ENCODE data around the gene RBM46. TPM values are rescaled to one million over a fixed set of nuclear protein-coding genes. Genes with fewer than 3 reads are reported as not detected.

RBM46 gene
- total RNA-seq, 4 donors from 2014 or later, result not detected

DNA sequence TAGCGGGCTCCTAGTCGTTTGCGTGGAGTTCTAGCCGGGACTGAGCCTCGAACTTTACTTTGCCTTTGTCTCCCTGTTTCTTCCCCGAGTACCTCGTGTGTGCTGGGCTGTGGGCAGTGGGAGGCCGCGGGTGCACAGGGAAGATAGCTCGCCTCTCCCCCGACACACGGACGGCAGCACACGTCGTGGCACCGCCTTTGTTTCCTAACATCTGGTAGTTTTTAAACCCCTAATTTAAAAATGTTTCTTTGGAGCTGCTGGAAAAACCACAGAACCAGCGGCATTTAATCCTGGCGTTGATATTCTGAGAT, 866 bp downstream of the RBM46 start:
- DNase-seq, result no peak
- H3K36me3 ChIP-seq, result no peaks in the 10 kb centered on the region

DNA sequence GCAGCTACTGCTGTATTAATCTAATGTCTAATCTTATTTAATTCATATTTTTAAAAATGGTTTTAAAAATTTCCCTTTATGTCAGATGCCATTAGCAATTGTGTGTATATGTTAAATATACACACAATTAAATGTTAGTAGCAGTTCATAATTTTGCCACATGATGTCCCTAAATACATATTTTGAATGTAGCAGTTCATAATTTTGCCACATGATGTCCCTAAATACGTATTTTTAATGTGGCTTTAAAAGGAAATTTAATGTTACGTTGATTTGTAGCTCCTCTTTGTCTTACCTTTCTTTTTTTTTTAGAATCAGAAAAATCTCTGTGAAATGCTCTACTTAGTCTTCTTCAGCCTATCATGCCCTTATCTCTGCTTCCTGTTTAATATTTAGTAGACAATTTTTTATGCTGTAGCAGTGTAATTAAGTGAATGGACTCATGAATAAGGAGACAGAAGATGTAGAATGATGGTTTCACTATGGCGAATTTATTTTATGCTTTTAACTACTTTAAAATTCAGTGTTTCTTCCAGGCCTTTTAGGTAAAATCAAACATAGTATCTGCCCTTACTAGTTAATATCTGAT, 26.1 kb downstream of the RBM46 start:
- Histone ChIP-seq H3K27ac (no peak overlapping the region), H3K4me1 (no peaks in the 10 kb centered on the region), H3K4me3 (no peak overlapping the region), H3K9me3 (no peaks in the 10 kb centered on the region), H3K36me3 (no peaks in the 10 kb centered on the region), H3K27me3 (no peaks in the 10 kb centered on the region)
- DNase-seq, result no peak
- TF ChIP-seq, protein P1, sequence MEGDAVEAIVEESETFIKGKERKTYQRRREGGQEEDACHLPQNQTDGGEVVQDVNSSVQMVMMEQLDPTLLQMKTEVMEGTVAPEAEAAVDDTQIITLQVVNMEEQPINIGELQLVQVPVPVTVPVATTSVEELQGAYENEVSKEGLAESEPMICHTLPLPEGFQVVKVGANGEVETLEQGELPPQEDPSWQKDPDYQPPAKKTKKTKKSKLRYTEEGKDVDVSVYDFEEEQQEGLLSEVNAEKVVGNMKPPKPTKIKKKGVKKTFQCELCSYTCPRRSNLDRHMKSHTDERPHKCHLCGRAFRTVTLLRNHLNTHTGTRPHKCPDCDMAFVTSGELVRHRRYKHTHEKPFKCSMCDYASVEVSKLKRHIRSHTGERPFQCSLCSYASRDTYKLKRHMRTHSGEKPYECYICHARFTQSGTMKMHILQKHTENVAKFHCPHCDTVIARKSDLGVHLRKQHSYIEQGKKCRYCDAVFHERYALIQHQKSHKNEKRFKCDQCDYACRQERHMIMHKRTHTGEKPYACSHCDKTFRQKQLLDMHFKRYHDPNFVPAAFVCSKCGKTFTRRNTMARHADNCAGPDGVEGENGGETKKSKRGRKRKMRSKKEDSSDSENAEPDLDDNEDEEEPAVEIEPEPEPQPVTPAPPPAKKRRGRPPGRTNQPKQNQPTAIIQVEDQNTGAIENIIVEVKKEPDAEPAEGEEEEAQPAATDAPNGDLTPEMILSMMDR (IDR thresholded peaks at IDR 0.05), result peak in 4 of 6 experiments; percentile 48 to 84 (median 81)
- no peak for TF ChIP-seq POLR2A (IDR thresholded peaks at IDR 0.05)

More for the DNA sequence above, 866 bp downstream of the RBM46 start:
- Histone ChIP-seq H3K4me3 (no peak overlapping the region), H3K27me3 (no peaks in the 10 kb centered on the region), H3K9me3 (no peaks in the 10 kb centered on the region), H3K4me1 (no peaks in the 10 kb centered on the region), H3K27ac (no peak overlapping the region)
- TF ChIP-seq POLR2A (IDR thresholded peaks at IDR 0.05), result no peak
- TF ChIP-seq, protein P1 (IDR thresholded peaks at IDR 0.05), result no peak

DNA sequence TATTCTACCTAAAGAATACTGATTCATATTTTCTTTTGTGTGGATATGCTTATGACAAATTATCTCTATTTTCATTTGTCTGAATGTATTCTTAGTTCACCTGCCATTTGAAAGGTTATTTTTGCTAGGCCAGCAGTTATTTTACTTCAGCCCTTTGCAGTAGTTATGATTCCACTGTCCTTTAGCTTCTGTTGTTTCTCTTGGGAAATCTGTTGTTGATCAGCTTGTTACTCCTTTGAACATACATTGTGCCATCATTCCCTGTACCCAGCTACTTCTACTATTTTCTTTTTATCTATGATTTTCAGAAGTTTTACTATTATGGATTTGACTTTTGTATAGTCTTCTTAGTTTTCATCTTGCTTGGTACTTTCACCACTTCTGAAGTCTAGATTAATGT, 37.2 kb downstream of the RBM46 start:
- Histone ChIP-seq H3K27me3 (no peaks in the 10 kb centered on the region), H3K4me1 (no peaks in the 10 kb centered on the region), H3K9me3 (no peaks in the 10 kb centered on the region), H3K4me3 (no peak overlapping the region), H3K36me3 (no peaks in the 10 kb centered on the region), H3K27ac (no peak overlapping the region)
- TF ChIP-seq, protein P1 (IDR thresholded peaks at IDR 0.05), result no peak
- no peak for TF ChIP-seq POLR2A (IDR thresholded peaks at IDR 0.05)
- DNase-seq, result no peak

GRCh38 chr4:154822775-154823174, 41.7 kb downstream of the RBM46 start:
- TF ChIP-seq, protein P1 (IDR thresholded peaks at IDR 0.05), result no peak
- no peak for TF ChIP-seq POLR2A (IDR thresholded peaks at IDR 0.05)
- H3K36me3 ChIP-seq, result no peaks in the 10 kb centered on the region
- no peak overlapping the region for H3K4me3 ChIP-seq
- no peak for DNase-seq
- no peaks in the 10 kb centered on the region for H3K27me3 ChIP-seq
- H3K4me1 ChIP-seq, result no peaks in the 10 kb centered on the region
- no peak overlapping the region for H3K27ac ChIP-seq
- no peaks in the 10 kb centered on the region for H3K9me3 ChIP-seq

DNA sequence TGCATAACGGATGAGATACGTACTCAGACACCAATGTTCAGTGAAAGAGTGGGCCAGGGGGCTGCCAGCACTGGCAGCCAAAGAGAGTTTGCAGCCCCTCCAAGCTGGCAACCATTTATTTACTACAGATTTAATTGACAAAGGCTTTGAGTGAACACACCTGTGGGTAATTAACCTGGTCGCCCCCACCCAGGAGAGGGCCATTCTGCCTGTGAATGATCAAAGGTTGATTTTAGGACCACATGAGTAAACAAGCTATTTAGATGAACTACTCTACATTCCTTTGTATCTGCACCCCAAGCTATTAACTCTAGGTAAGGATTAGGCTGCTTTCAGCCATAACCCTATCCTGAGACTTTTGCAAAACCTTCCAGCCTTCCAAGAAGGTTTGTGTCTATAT, 55.0 kb downstream of the RBM46 start:
- no peak for DNase-seq
- Histone ChIP-seq H3K36me3 (no peaks in the 10 kb centered on the region), H3K27ac (no peak overlapping the region), H3K4me3 (no peak overlapping the region), H3K4me1 (peaks cover 0 to 7% (median 0%) of the 10 kb centered on the region in 4 donors), H3K27me3 (no peaks in the 10 kb centered on the region), H3K9me3 (no peaks in the 10 kb centered on the region)
- TF ChIP-seq POLR2A (IDR thresholded peaks at IDR 0.05), result no peak
- TF ChIP-seq, protein P1 (IDR thresholded peaks at IDR 0.05), result no peak

DNA sequence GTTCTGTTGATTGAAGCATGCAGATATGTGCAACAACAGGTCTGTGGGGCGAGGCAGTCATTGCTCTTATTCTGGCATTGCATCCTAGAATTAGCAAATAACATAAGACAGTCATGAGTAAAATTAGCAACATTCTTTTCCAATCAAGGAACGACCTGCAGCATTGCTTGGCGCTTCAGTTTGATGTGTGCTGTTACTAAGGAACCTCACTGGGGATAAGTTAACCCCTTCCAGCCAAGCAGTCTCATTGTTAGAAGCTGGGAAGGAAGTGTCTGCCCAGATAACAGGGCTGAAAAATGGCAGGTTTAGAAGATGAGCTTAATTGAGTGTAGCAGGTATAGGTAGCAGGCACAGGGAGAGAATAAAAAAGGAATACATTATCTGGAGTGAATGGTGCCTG, 55.4 kb downstream of the RBM46 start:
- H3K4me1 ChIP-seq, result peaks cover 0 to 7% (median 0%) of the 10 kb centered on the region in 4 donors
- no peaks in the 10 kb centered on the region for H3K36me3 ChIP-seq
- H3K4me3 ChIP-seq, result no peak overlapping the region
- TF ChIP-seq POLR2A (IDR thresholded peaks at IDR 0.05), result no peak
- TF ChIP-seq, protein P1 (IDR thresholded peaks at IDR 0.05), result no peak
- no peak for DNase-seq
- H3K9me3 ChIP-seq, result no peaks in the 10 kb centered on the region
- no peaks in the 10 kb centered on the region for H3K27me3 ChIP-seq
- no peak overlapping the region for H3K27ac ChIP-seq
